Coronary artery (tissue), 2 donors: Measurements from ENCODE around the gene PTH1R.

Experiments used
- DNase-seq: peaks from one replicate; pipeline ENCODE4 v3.0.0-alpha.2; 2017; ENCODE audit warnings: low spot score
- H3K27ac ChIP-seq, 2 donors: fragments of 200-600 bp; sonication (generic); one replicate each; pipeline ENCODE4 v1.5.1; 2016 to 2019
- H3K4me3 ChIP-seq: fragments of 200-600 bp; sonication (generic); 2 replicates; pipeline ENCODE4 v1.5.1; 2016; ENCODE audit warnings: mild to moderate bottlenecking, moderate library complexity
- CTCF ChIP-seq: fragments of 200-600 bp; sonication (generic); IDR thresholded peaks from one replicate; pipeline ENCODE4 v1.5.1; 2019; ENCODE audit warnings: antibody characterized with exemption

The PTH1R gene

GRCh38 chr3:46877406-46878125 is at the start of gene PTH1R:
Gene PTH1R (plus strand): TSS chr3:46877721. CDS start chr3:46883560, 5,839 bp downstream.
- Histone ChIP-seq H3K27ac (peak within 1 kb of the TSS in 1 of 2 donors; percentile 55), H3K4me3 (no peak within 1 kb of the TSS)
- DNase-seq, result no peak
- no peak for TF ChIP-seq CTCF

- DNase-seq, result no peak
- H3K27ac ChIP-seq, result no peak overlapping the region
Observed at GRCh38 chr3:46829699-46830208, 47.8 kb upstream of the PTH1R start.

GRCh38 chr3:46830801-46831200 is 46.7 kb upstream of the PTH1R start:
- no peak for TF ChIP-seq CTCF
- no peak for DNase-seq
- H3K27ac ChIP-seq, result no peak overlapping the region
- no peak overlapping the region for H3K4me3 ChIP-seq

More at GRCh38 chr3:46829699-46830208, 47.8 kb upstream of the PTH1R start:
- TF ChIP-seq CTCF, result no peak
- H3K4me3 ChIP-seq, result no peak overlapping the region

GRCh38 chr3:46831316-46831715 is 46.2 kb upstream of the PTH1R start:
- no peak for DNase-seq
- no peak overlapping the region for H3K4me3 ChIP-seq
- no peak for TF ChIP-seq CTCF
- no peak overlapping the region for H3K27ac ChIP-seq

GRCh38 chr3:46831841-46832240 is 45.7 kb upstream of the PTH1R start:
- TF ChIP-seq CTCF, result no peak
- Histone ChIP-seq H3K4me3 (no peak overlapping the region), H3K27ac (no peak overlapping the region)
- no peak for DNase-seq

GRCh38 chr3:46833346-46834300 is 43.9 kb upstream of the PTH1R start:
- no peak for TF ChIP-seq CTCF
- Histone ChIP-seq H3K4me3 (no peak overlapping the region), H3K27ac (no peak overlapping the region)
- DNase-seq, result no peak
